IPS DF 19.7 (cell line): ENCODE results near the gene ABCA4.
"Not testable (repeated sequence)": the region's sequence is repeated elsewhere in the genome, so short reads cannot be mapped to it uniquely, and the experiment has no call there.

Experiments
- DNase-seq: peaks from one replicate; pipeline ENCODE4 v3.0.0-alpha.2; 2013; ENCODE audit warnings: low read depth, low spot score

Gene ABCA4

GRCh38 chr1:93979040-93979717 lies 141.8 kb downstream of the ABCA4 start:
- no peak for DNase-seq

- no peak for DNase-seq
Observed at GRCh38 chr1:93977598-93977945, 143.4 kb downstream of the ABCA4 start.

- DNase-seq = no peak
Observed at GRCh38 chr1:93976711-93977597, 144.0 kb downstream of the ABCA4 start.

GRCh38 chr1:93976291-93976690 lies 144.7 kb downstream of the ABCA4 start:
- no peak for DNase-seq

- no peak for DNase-seq
Observed at GRCh38 chr1:93972341-93972740, 148.6 kb downstream of the ABCA4 start.

- DNase-seq = no peak
Observed at GRCh38 chr1:93969887-93970286, 151.1 kb downstream of the ABCA4 start.

GRCh38 chr1:93969371-93969770 lies 151.6 kb downstream of the ABCA4 start:
- no peak for DNase-seq

- DNase-seq = no peak
Observed at GRCh38 chr1:93967306-93967705, 153.6 kb downstream of the ABCA4 start.

- DNase-seq = no peak
Observed at GRCh38 chr1:93965888-93966287, 155.1 kb downstream of the ABCA4 start.

- no peak for DNase-seq
Observed at GRCh38 chr1:93965256-93965655, 155.7 kb downstream of the ABCA4 start.

GRCh38 chr1:93964777-93965200 lies 156.2 kb downstream of the ABCA4 start:
- no peak for DNase-seq

GRCh38 chr1:93964096-93964776 lies 156.7 kb downstream of the ABCA4 start:
- DNase-seq = no peak

- no peak for DNase-seq
Observed at GRCh38 chr1:93963585-93963984, 157.4 kb downstream of the ABCA4 start.

GRCh38 chr1:93961906-93962305 lies 159.0 kb downstream of the ABCA4 start:
- no peak for DNase-seq

- no peak for DNase-seq
Observed at GRCh38 chr1:93961443-93961842, 159.5 kb downstream of the ABCA4 start.

GRCh38 chr1:93960641-93961147 lies 160.3 kb downstream of the ABCA4 start:
- no peak for DNase-seq

GRCh38 chr1:93959413-93959812 lies 161.5 kb downstream of the ABCA4 start:
- DNase-seq = no peak

GRCh38 chr1:93958726-93959100 lies 162.2 kb downstream of the ABCA4 start:
- DNase-seq = no peak

- no peak for DNase-seq
Observed at GRCh38 chr1:93958032-93958725, 162.8 kb downstream of the ABCA4 start.

GRCh38 chr1:93955765-93956164 lies 165.2 kb downstream of the ABCA4 start:
- DNase-seq = no peak

GRCh38 chr1:93947002-93947686 lies 173.8 kb downstream of the ABCA4 start:
- DNase-seq = not testable (repeated sequence)
